Measurements from ENCODE around the gene LCE1A.

LCE1A gene

GRCh38 chr1:152870831-152871730, 43.8 kb downstream of the LCE1A start:
- DNase-seq: no peak

- no peak for DNase-seq
These were observed 44.5 kb downstream of the LCE1A start for GRCh38 chr1:152871731-152872126.

- no peak for DNase-seq
These were observed 46.2 kb downstream of the LCE1A start for GRCh38 chr1:152873495-152873894.

- no peak for DNase-seq
These were observed 49.6 kb downstream of the LCE1A start for GRCh38 chr1:152876827-152877226.
